HUES64 (cell line): ENCODE results near the gene STX7. TPM values are rescaled to one million over a fixed set of nuclear protein-coding genes. Genes with fewer than 3 reads are reported as not detected.
"Not testable (repeated sequence)": the region's sequence is repeated elsewhere in the genome, so short reads cannot be mapped to it uniquely, and the experiment has no call there.

Source experiments
- H3K27ac ChIP-seq: 2 replicates; pipeline ENCODE4 v1.7.0; 2013; ENCODE audit warnings: low read depth, low read length, inconsistent platforms
- H3K27me3 ChIP-seq: 2 replicates; pipeline ENCODE4 v1.6.1; 2013; ENCODE audit warnings: mild to moderate bottlenecking, low read length; ENCODE audit not compliant: insufficient read depth
- H3K36me3 ChIP-seq: 2 replicates; pipeline ENCODE4 v1.6.1; 2013; ENCODE audit warnings: mild to moderate bottlenecking, low read length; ENCODE audit not compliant: insufficient read depth
- H3K4me1 ChIP-seq: 2 replicates; pipeline ENCODE4 v1.6.1; 2013; ENCODE audit warnings: mild to moderate bottlenecking, low read length, moderate library complexity; ENCODE audit not compliant: insufficient read depth
- H3K4me3 ChIP-seq: 2 replicates; pipeline ENCODE4 v1.5.1; 2013; ENCODE audit warnings: mild to moderate bottlenecking, low read length, moderate library complexity
- H3K9ac ChIP-seq: 2 replicates; pipeline ENCODE4 v1.6.1; 2013; ENCODE audit warnings: mild to moderate bottlenecking, low read depth, low read length
- H3K9me3 ChIP-seq: 2 replicates; pipeline ENCODE4 v1.6.1; 2013; ENCODE audit warnings: low read depth, low read length; ENCODE audit not compliant: insufficient read depth
- WGBS: fragments of 150-250, 120-280 bp; methylation state at CpG from one replicate; pipeline ENCODE4 v1.1.7; 2013; ENCODE audit warnings: missing lambda C conversion rate; 5-methylcytosine and 5-hydroxymethylcytosine counted together
- polyA plus RNA-seq, 2 experiments: library from polyadenylated mRNA; stranded (reverse); fragments of 50-300 nt; gene quantifications; one replicate each; pipeline ENCODE4 v1.2.3, GENCODE V29; 2013

STX7 gene, protein sequence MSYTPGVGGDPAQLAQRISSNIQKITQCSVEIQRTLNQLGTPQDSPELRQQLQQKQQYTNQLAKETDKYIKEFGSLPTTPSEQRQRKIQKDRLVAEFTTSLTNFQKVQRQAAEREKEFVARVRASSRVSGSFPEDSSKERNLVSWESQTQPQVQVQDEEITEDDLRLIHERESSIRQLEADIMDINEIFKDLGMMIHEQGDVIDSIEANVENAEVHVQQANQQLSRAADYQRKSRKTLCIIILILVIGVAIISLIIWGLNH
- polyA plus RNA-seq (2013, experiment 1 of 2), result 20.9 TPM
- 21.9 TPM for polyA plus RNA-seq (2013, experiment 2 of 2)

DNA sequence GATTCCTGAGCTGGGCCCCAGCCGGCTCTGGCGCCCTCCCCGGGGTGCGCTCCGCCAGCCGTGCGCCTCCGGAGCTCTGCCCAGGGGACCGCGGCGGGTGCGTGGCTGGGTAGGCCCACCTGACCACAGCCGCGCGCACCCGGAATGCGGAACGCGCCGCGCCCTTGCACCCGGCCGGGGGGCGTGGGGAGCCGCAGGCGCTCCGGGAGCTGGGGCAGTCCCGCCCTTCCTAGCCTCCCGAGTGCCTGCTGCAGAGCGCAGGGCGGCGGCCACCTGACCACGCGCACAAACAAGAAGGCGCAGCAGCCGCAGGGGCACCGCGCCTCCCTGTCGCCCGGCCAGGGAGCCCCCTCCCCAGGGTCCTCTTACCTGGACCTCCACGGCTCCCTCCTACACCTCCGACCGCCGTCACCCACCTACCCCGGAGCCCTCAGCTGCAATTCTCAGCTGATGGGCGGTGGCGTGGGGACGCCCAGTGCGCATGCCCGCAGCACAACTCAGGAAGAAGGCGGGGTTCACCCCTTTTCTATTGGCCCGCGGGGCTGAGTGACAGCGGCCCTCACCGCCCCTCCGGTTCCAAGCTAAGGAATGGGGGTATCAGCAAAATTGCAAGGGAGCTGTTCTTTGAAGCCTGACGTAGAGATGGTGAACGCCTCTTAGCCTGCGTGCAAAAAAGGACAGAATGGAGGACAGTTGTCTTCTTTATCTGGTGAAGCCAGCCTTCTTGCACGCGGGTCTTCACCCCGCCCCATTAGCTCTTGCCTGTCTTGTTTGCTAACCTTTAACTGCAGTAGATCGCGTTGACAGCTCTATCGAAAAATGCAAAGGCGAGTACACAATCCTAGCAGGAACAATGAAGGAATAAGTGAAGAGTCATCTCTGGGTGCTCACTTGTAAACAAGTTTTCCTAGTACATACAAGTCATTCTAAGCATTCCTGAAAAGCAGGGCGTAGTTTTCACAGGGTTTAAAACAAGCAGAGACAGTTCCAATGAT is at the start of gene STX7:
Gene STX7 (minus strand): TSS at position 479 of the 995 bp plus-strand sequence. CDS start 9,586 bp downstream, outside the sequence.
- Histone ChIP-seq H3K27ac (no peak within 1 kb of the TSS; the same call in 1 of the 2 replicates), H3K9ac (peak within 1 kb of the TSS; percentile 75)
- under 1% methylated on average over 66 of the region's 67 CpGs for WGBS

DNA sequence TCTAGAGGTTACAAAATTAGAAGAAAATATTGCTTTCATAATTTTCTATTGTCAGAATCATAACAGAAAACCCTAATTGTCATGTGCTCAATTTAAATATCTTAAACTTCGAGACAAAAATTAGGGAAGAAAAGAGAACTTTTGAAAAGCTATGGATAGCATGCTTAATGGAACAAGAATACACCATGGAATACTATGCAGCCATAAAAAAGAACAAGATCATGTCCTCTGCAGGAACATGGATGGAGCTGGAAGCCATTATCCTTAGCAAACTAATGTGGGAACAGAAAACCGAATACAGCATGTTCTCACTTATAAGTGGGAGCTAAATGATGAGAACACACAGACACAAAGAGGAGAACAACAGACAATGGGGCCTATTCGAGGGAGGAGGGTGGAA is 47.2 kb upstream of the STX7 start:
- not testable (repeated sequence) for H3K4me1 ChIP-seq, H3K4me3 ChIP-seq, H3K36me3 ChIP-seq, H3K9me3 ChIP-seq, H3K27me3 ChIP-seq, H3K9ac ChIP-seq, H3K27ac ChIP-seq
- 100% methylated on average over 3 of the region's 3 CpGs for WGBS

More for the DNA sequence above, at the start of gene STX7:
- H3K27me3 ChIP-seq, result peaks cover 9% of the 10 kb centered on the region; the same call in 1 of the 2 replicates
- H3K9me3 ChIP-seq, result no peaks in the 10 kb centered on the region
- peaks cover 6% of the 10 kb centered on the region; the same call in 1 of the 2 replicates for H3K4me1 ChIP-seq
- H3K4me3 ChIP-seq, result peak within 1 kb of the TSS; percentile 95
- no peaks in the 10 kb centered on the region for H3K36me3 ChIP-seq

DNA sequence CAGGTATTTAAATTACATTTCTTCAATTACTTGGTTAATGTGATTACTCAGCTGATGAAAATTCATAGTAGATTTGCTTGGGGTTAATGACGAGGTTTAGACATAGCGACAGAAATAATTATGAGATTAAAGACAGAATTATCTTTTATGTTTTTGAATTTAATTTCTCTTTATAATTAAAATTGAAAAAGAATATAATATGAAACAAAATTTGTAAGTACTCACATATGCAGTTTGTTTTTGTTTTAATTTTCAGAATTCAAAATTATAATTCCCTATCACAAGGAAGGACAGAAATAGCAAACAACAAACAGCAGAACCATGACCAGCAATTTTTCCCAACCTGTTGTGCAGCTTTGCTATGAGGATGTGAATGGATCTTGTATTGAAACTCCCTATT is 39.5 kb upstream of the STX7 start, which contains the start of gene TAAR8:
Gene TAAR8 (plus strand): TSS at position 301 of the 400 bp plus-strand sequence. CDS start 21 bp downstream, at position 322.
- no peaks in the 10 kb centered on the region for H3K9me3 ChIP-seq
- no CpG with 5 or more reads among the region's 2 CpGs for WGBS
- H3K27me3 ChIP-seq, result no peaks in the 10 kb centered on the region
- no peaks in the 10 kb centered on the region for H3K36me3 ChIP-seq
- H3K9ac ChIP-seq, result no peak within 1 kb of the TSS
- no peak within 1 kb of the TSS for H3K4me3 ChIP-seq
- H3K4me1 ChIP-seq, result peaks cover 12% of the 10 kb centered on the region; the same call in 1 of the 2 replicates
- H3K27ac ChIP-seq, result no peak within 1 kb of the TSS

DNA sequence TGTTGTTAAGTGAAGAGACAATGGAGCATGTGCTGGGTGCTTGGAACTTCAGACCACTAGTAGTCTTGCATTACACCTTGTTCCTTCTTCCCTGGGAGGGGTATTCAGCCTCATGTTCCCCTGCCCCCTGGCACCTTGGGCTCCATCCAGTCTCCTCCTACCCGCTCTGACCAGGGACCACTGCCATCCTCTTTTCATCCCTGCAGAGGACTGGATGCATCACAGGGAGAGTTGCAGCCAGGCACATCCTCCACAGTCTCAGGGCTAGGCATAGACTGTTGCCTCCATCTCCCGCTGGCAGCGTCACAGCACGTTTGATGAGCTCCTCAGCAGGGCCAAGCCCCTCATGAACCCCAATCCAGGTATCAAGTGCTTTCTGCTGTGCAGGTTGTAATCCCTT is 38.3 kb upstream of the STX7 start:
- Histone ChIP-seq H3K9me3 (no peaks in the 10 kb centered on the region), H3K27ac (no peak overlapping the region), H3K4me1 (peaks cover 12% of the 10 kb centered on the region; the same call in 1 of the 2 replicates), H3K9ac (no peak overlapping the region), H3K4me3 (no peak overlapping the region), H3K27me3 (no peaks in the 10 kb centered on the region), H3K36me3 (no peaks in the 10 kb centered on the region)
- whole genome bisulfite sequencing, result 85% methylated on average over 4 of the region's 4 CpGs

DNA sequence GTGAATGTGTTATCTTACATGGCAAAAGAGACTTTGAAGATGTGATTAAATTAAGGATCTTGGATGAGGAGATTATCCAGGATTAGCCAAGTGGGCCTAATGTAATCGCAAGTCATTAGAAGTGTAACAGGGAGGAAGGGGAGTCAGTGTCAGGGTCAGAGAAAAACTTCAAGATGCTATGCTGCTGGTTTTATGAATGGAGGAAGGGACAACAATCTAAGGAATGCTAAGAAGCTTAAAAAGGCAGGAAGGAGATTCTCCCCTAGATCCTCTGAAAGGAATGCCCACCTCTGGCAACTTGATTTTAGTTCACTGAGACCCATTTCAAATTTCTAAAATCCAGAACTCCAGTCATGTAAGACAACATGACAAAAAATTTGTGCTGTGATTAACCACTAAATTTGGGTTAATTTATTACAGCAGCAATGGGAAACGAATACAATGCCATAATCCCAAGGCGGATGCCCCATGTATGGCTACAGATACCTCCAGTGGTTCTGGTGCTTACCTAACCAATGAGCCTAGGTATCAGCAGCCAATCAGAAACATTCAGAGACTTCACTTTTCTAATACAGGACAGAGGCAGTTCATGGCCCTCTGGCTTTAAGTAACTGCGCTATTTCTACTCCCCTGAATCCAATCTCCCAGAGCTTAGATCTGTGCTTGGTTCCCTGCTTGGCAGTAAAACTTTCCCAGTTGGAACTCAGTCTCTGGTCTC is 36.0 kb upstream of the STX7 start:
- Histone ChIP-seq H3K27ac (0 out of 2 replicates have a peak overlapping the region, but pooled peaks have one; percentile 20), H3K9ac (no peak overlapping the region), H3K9me3 (no peaks in the 10 kb centered on the region), H3K36me3 (no peaks in the 10 kb centered on the region), H3K4me3 (no peak overlapping the region), H3K27me3 (no peaks in the 10 kb centered on the region), H3K4me1 (peaks cover 12% of the 10 kb centered on the region; the same call in 1 of the 2 replicates)
- WGBS, result 94% methylated on average over 4 of the region's 4 CpGs

DNA sequence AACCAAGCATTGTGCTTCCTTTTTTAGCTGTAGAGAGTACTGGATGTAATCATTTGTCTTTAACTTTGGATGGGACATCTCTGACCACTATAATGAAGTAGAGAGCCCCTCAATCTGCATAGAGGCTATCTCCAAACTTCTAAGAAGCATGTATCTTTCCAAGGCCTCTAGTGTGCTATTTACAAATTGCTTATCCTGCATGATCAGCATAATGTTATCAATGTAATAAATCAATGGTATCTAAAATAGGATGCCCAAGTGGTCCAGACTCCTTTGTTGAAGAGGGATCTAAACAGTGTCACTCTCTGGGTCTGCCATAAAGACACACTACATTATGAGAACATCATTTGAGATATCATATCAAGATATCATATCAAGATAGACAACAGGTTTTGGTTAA is 31.9 kb upstream of the STX7 start:
- no peaks in the 10 kb centered on the region for H3K27me3 ChIP-seq
- H3K36me3 ChIP-seq, result no peaks in the 10 kb centered on the region
- H3K27ac ChIP-seq, result no peak overlapping the region
- H3K4me3 ChIP-seq, result no peak overlapping the region
- H3K9me3 ChIP-seq, result no peaks in the 10 kb centered on the region
- H3K9ac ChIP-seq, result no peak overlapping the region
- H3K4me1 ChIP-seq, result peaks cover 5% of the 10 kb centered on the region; the same call in 1 of the 2 replicates

DNA sequence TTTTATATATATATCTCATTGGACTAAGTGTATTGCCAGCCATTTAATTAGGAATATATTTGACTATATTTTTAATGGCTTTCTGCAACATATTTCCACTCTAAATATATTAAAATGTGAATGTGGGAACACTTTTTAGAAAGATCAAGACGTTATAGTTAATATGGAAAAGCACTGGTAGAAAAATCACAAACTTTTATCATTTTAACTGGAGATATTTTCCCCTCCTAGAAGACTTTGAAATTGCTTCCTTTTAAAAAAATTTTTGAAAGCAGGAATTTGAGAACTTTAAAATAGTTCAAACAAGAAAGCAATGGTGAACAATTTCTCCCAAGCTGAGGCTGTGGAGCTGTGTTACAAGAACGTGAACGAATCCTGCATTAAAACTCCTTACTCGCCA is 25.1 kb upstream of the STX7 start, which contains the start of gene TAAR9:
Gene TAAR9 (plus strand): TSS at position 301 of the 400 bp plus-strand sequence. CDS start 13 bp downstream, at position 314.
- 0 out of 2 replicates have a peak, but pooled peaks cover 4% of the 10 kb centered on the region for H3K9me3 ChIP-seq
- WGBS, result 92% methylated on average over 3 of the region's 4 CpGs
- H3K4me3 ChIP-seq, result no peak within 1 kb of the TSS
- H3K36me3 ChIP-seq, result no peaks in the 10 kb centered on the region
- H3K27me3 ChIP-seq, result no peaks in the 10 kb centered on the region
- no peak within 1 kb of the TSS for H3K9ac ChIP-seq
- H3K27ac ChIP-seq, result no peak within 1 kb of the TSS
- no peaks in the 10 kb centered on the region for H3K4me1 ChIP-seq

DNA sequence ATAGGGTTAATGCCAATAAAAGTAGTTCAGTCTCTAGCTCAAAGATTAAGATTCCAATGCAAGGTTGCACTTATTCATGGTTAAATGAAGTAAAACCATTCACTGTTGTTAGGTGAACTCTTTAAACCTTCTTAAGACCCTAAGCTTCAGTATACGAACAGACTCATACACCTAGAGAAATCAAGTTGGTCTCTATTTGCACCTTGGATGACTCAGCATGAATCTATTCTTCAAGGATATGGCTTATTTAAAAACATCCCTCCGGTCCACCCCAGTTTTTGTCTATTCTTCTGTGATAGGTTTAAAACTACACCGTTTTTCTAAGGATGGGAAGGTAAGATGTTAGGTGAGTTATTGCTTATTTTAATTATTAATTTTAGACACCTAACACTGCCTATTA is 24.2 kb upstream of the STX7 start:
- WGBS, result 88% methylated on average over 3 of the region's 3 CpGs
- H3K27me3 ChIP-seq, result no peaks in the 10 kb centered on the region

DNA sequence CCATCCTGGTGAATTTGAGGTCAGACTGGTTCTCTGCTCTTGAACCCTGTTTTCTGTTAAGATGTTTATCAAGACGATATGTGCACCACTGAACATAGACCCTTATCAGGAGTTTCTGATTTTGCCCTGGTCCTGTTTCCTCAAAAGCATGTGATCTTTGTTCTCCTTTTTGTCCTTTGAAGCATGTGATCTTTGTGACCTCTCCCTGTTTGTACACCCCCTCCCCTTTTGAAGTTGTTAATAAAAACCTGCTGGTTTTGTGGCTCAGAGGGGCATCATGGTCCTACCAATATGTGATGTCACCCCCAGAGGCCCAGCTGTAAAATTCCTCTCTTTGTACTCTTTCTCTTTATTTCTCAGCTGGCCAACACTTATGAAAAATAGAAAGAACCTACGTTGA is 21.6 kb upstream of the STX7 start:
- H3K27ac ChIP-seq, H3K4me1 ChIP-seq, H3K9me3 ChIP-seq, H3K4me3 ChIP-seq, H3K27me3 ChIP-seq, H3K36me3 ChIP-seq, H3K9ac ChIP-seq: not testable (repeated sequence)
- WGBS, result 98% methylated on average over 2 of the region's 2 CpGs

More for the DNA sequence above, 24.2 kb upstream of the STX7 start:
- 0 out of 2 replicates have a peak, but pooled peaks cover 4% of the 10 kb centered on the region for H3K9me3 ChIP-seq
- H3K27ac ChIP-seq, result no peak overlapping the region
- H3K4me1 ChIP-seq, result no peaks in the 10 kb centered on the region
- H3K9ac ChIP-seq, result no peak overlapping the region
- H3K4me3 ChIP-seq, result no peak overlapping the region
- no peaks in the 10 kb centered on the region for H3K36me3 ChIP-seq

DNA sequence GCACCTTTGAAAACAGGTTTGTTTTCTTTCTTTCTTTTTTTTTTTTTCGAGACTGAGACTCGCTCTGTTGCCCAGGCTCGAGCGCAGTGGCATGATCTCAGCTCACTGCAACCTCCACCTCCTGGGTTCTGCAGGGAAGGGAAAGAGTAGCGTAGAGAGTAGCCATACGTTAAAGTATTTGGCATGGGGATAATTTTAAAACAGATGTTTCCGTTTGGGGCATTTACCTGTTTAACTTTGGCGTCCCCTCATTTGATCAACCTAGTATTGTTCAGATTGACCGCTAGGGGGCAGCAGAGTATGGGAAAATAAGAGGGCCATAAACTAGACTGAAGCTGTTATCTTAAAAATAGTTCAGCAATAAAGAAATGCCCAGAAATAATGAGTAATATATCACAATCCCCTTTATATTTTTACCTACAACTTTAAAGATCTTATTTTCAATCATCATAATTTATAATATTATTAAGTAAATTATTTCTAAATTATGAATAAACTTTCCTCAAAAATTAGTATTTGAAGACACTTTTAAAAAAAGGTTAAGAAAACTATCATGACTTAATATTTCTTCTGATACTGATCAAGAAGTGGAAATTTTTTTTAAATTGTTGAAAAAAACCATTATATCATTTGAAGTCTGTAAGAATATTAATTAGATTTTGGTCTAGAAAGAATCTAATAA is 17.5 kb upstream of the STX7 start:
- peaks cover 15% of the 10 kb centered on the region; the same call in 1 of the 2 replicates for H3K4me1 ChIP-seq
- peak overlapping the region; percentile 49; the same call in 1 of the 2 replicates for H3K9ac ChIP-seq
- H3K36me3 ChIP-seq, result no peaks in the 10 kb centered on the region
- peak overlapping the region; percentile 38; the same call in 1 of the 2 replicates for H3K4me3 ChIP-seq
- 0 out of 2 replicates have a peak, but pooled peaks cover 4% of the 10 kb centered on the region for H3K9me3 ChIP-seq
- 46% methylated on average over 9 of the region's 9 CpGs for WGBS
- H3K27me3 ChIP-seq, result no peaks in the 10 kb centered on the region
- no peak overlapping the region for H3K27ac ChIP-seq
